PC-3 (cell line): Measurements from ENCODE around the gene ACOT8.
"Not testable (repeated sequence)": the region's sequence is repeated elsewhere in the genome, so short reads cannot be mapped to it uniquely, and the experiment has no call there.

Source experiments
- EZH2 ChIP-seq: fragments of 300-600 bp; sonication (generic); IDR thresholded peaks from one replicate; pipeline ENCODE4 v1.6.1; 2017; ENCODE audit warnings: antibody characterized with exemption, mild to moderate bottlenecking, low read length; ENCODE audit not compliant: unreplicated experiment
- TF ChIP-seq, protein P1 (sequence below): fragments of 300-600 bp; sonication (generic); conservative IDR thresholded peaks from 2 replicates; pipeline ENCODE4 v1.5.1; 2017; ENCODE audit warnings: antibody characterized with exemption, low read depth, mild to moderate bottlenecking, low read length

DNA sequence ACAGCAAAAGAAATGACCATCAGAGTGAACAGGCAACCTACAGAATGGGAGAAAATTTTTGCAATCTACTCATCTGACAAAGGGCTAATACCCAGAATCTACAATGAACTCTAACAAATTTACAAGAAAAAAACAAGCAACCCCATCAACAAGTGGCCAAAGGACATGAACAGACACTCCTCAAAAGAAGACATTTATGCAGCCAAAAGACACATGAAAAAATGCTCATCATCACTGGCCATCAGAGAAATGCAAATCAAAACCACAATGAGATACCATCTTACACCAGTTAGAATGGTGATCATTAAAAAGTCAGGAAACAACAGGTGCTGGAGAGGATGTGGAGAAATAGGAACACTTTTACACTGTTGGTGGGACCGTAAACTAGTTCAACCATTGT, 59.7 kb downstream of the ACOT8 start:
- not testable (repeated sequence) for TF ChIP-seq EZH2
- TF ChIP-seq, protein P1, sequence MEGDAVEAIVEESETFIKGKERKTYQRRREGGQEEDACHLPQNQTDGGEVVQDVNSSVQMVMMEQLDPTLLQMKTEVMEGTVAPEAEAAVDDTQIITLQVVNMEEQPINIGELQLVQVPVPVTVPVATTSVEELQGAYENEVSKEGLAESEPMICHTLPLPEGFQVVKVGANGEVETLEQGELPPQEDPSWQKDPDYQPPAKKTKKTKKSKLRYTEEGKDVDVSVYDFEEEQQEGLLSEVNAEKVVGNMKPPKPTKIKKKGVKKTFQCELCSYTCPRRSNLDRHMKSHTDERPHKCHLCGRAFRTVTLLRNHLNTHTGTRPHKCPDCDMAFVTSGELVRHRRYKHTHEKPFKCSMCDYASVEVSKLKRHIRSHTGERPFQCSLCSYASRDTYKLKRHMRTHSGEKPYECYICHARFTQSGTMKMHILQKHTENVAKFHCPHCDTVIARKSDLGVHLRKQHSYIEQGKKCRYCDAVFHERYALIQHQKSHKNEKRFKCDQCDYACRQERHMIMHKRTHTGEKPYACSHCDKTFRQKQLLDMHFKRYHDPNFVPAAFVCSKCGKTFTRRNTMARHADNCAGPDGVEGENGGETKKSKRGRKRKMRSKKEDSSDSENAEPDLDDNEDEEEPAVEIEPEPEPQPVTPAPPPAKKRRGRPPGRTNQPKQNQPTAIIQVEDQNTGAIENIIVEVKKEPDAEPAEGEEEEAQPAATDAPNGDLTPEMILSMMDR: not testable (repeated sequence)
